ENCODE measurements around the gene ZNF276.
"Not testable (repeated sequence)": the region's sequence is repeated elsewhere in the genome, so short reads cannot be mapped to it uniquely, and the experiment has no call there.

Gene ZNF276

GRCh38 chr16:89738538-89739317 lies 17.4 kb downstream of the ZNF276 start:
- no peak for DNase-seq (ENCODE audit: low read depth)

GRCh38 chr16:89739383-89739782 lies 18.0 kb downstream of the ZNF276 start:
- no peak for DNase-seq (ENCODE audit: low read depth)

- no peak for DNase-seq (ENCODE audit: low read depth)
Measured at GRCh38 chr16:89741342-89742014, 20.1 kb downstream of the ZNF276 start.

- DNase-seq (ENCODE audit: low read depth) = no peak
Measured at GRCh38 chr16:89742948-89743347, 21.6 kb downstream of the ZNF276 start.

GRCh38 chr16:89744813-89745212 lies 23.5 kb downstream of the ZNF276 start:
- no peak for DNase-seq (ENCODE audit: low read depth)

GRCh38 chr16:89746043-89746442 lies 24.7 kb downstream of the ZNF276 start:
- no peak for DNase-seq (ENCODE audit: low read depth)

GRCh38 chr16:89748076-89748475 lies 26.7 kb downstream of the ZNF276 start:
- no peak for DNase-seq (ENCODE audit: low read depth)

GRCh38 chr16:89748921-89749320 lies 27.6 kb downstream of the ZNF276 start:
- no peak for DNase-seq (ENCODE audit: low read depth)

- DNase-seq (ENCODE audit: low read depth) = no peak
Measured at GRCh38 chr16:89749637-89750036, 28.3 kb downstream of the ZNF276 start.

- no peak for DNase-seq (ENCODE audit: low read depth)
Measured at GRCh38 chr16:89759746-89760340, 38.5 kb downstream of the ZNF276 start.

- no peak for DNase-seq (ENCODE audit: low read depth)
Measured at GRCh38 chr16:89761304-89761922, 40.1 kb downstream of the ZNF276 start.

- DNase-seq (ENCODE audit: low read depth) = no peak
Measured at GRCh38 chr16:89764711-89765201, 43.4 kb downstream of the ZNF276 start.

- DNase-seq (ENCODE audit: low read depth) = no peak
Measured at GRCh38 chr16:89765292-89765830, 44.0 kb downstream of the ZNF276 start.

GRCh38 chr16:89770367-89770766 lies 49.0 kb downstream of the ZNF276 start:
- DNase-seq (ENCODE audit: low read depth) = no peak

GRCh38 chr16:89775223-89775622 lies 53.9 kb downstream of the ZNF276 start:
- no peak for DNase-seq (ENCODE audit: low read depth)

- not testable (repeated sequence) for DNase-seq (ENCODE audit: low read depth)
Measured at GRCh38 chr16:89778211-89778610, 56.9 kb downstream of the ZNF276 start.

GRCh38 chr16:89779231-89779908 lies 58.0 kb downstream of the ZNF276 start:
- no peak for DNase-seq (ENCODE audit: low read depth)

GRCh38 chr16:89779909-89780305 lies 58.6 kb downstream of the ZNF276 start:
- no peak for DNase-seq (ENCODE audit: low read depth)

- DNase-seq (ENCODE audit: low read depth) = no peak
Measured at GRCh38 chr16:89782489-89782888, 61.2 kb downstream of the ZNF276 start.

- DNase-seq (ENCODE audit: low read depth) = not testable (repeated sequence)
Measured at GRCh38 chr16:89783952-89784351, 62.6 kb downstream of the ZNF276 start.

- DNase-seq (ENCODE audit: low read depth) = no peak
Measured at GRCh38 chr16:89784406-89784805, 63.1 kb downstream of the ZNF276 start.

Measured in ELR (cell line).